Peyer's patch (tissue), 4 donors: ENCODE measurements around the gene CBLB.

Source experiments
- POLR2A ChIP-seq, 2 donors: fragments of 450-650 bp; IDR thresholded peaks; one replicate each; pipeline ENCODE4 v1.5.1; 2017; ENCODE audit warnings: antibody characterized with exemption in 2 of 2, mild to moderate bottlenecking in 2 of 2, moderate library complexity in 2 of 2
- TF ChIP-seq, protein P1 (sequence below), 6 experiments: fragments of 450-650 bp in 4 of 6; fragments of 200-600 bp in 2 of 6; sonication (generic) in 1 of 6; IDR thresholded peaks; one replicate each; pipeline ENCODE4 v1.5.1; 2017 to 2019; ENCODE audit warnings: antibody characterized with exemption in 6 of 6, mild to moderate bottlenecking in 3 of 6, moderate library complexity in 1 of 6

DNA sequence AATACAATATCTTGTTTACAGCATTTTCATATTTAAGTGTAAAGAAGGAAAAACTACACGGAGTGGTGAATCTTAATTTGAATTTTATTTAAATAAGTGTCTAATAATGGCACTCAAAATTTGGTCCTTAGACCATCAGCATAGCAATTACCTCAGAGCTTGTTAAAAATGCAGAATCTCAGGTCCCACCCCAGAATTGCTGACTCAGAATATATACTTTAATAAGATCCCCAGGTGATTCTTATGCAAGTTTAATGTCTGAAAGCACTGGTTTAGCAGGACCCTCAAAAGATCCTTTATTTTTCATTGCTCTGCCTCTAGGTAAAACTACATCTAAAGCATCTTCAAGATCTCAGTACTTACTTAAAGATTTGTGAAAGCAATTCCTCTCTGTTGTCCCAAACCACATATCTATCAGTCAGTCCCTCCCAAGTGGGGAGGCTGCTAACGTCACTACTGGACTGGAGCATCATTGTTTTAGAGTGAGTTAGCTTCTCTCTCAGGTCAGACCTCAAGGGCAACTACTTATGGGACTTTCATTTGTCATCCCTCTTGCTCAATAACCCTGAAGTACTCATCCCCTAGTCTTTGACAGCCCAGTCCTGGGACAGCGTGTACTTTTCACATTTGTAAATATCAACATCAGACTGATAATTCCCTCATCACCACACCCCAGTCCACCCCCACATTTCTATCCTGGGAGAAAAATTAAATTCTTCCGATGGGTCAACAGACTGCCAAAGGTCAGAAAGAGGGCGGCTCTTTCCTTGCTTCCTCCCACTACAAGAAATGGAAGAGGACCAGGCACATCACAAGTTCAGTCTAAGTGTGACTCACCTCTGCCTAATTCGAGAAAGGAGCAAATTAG is 76.7 kb downstream of the CBLB start:
- TF ChIP-seq, protein P1, sequence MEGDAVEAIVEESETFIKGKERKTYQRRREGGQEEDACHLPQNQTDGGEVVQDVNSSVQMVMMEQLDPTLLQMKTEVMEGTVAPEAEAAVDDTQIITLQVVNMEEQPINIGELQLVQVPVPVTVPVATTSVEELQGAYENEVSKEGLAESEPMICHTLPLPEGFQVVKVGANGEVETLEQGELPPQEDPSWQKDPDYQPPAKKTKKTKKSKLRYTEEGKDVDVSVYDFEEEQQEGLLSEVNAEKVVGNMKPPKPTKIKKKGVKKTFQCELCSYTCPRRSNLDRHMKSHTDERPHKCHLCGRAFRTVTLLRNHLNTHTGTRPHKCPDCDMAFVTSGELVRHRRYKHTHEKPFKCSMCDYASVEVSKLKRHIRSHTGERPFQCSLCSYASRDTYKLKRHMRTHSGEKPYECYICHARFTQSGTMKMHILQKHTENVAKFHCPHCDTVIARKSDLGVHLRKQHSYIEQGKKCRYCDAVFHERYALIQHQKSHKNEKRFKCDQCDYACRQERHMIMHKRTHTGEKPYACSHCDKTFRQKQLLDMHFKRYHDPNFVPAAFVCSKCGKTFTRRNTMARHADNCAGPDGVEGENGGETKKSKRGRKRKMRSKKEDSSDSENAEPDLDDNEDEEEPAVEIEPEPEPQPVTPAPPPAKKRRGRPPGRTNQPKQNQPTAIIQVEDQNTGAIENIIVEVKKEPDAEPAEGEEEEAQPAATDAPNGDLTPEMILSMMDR (IDR thresholded peaks at IDR 0.05) = no peak
- TF ChIP-seq POLR2A (IDR thresholded peaks at IDR 0.05) = no peak
